ENCODE measurements around the gene UBE2C.

- TF ChIP-seq, protein P1, sequence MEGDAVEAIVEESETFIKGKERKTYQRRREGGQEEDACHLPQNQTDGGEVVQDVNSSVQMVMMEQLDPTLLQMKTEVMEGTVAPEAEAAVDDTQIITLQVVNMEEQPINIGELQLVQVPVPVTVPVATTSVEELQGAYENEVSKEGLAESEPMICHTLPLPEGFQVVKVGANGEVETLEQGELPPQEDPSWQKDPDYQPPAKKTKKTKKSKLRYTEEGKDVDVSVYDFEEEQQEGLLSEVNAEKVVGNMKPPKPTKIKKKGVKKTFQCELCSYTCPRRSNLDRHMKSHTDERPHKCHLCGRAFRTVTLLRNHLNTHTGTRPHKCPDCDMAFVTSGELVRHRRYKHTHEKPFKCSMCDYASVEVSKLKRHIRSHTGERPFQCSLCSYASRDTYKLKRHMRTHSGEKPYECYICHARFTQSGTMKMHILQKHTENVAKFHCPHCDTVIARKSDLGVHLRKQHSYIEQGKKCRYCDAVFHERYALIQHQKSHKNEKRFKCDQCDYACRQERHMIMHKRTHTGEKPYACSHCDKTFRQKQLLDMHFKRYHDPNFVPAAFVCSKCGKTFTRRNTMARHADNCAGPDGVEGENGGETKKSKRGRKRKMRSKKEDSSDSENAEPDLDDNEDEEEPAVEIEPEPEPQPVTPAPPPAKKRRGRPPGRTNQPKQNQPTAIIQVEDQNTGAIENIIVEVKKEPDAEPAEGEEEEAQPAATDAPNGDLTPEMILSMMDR (IDR thresholded peaks at IDR 0.05), result no peak
- no peak for TF ChIP-seq POLR2A (IDR thresholded peaks at IDR 0.05)
Measured at GRCh38 chr20:45866454-45866853, 54.0 kb downstream of the UBE2C start.

Data from thyroid gland (tissue), 4 donors.